ENCODE data around the gene ABCA9. TPM values are rescaled to one million over a fixed set of nuclear protein-coding genes. Genes with fewer than 3 reads are reported as not detected.

Gene ABCA9
- polyA plus RNA-seq, 1 donor (not counting 4 experiments of a cell fraction or from before 2014, with no cell fraction given): 0.17 TPM

GRCh38 chr17:69105907-69106730, 45.4 kb upstream of the ABCA9 start:
- no peak overlapping the region for H2AFZ ChIP-seq (ENCODE audit: control insufficient read depth, low read length)
- no peaks in the 10 kb centered on the region for H3K4me1 ChIP-seq (ENCODE audit: control insufficient read depth, extremely low read depth, insufficient read depth, low read length)
- H3K27me3 ChIP-seq (ENCODE audit: control insufficient read depth, extremely low read depth, insufficient read depth, low read length): no peaks in the 10 kb centered on the region
- no peak for FAIRE-seq
- H3K36me3 ChIP-seq (ENCODE audit: control insufficient read depth in 2 of 2, extremely low read depth in 1 of 2, insufficient read depth in 2 of 2, low read length in 2 of 2): no peaks in the 10 kb centered on the region
- H4K20me1 ChIP-seq (ENCODE audit: control insufficient read depth, extremely low read depth, insufficient read depth, low read length): no peaks in the 10 kb centered on the region
- no peaks in the 10 kb centered on the region for H3K79me2 ChIP-seq (ENCODE audit: control insufficient read depth, insufficient read depth, low read length)
- DNase-seq (ENCODE audit: low read depth, low spot score): no peak
- H3K4me3 ChIP-seq (ENCODE audit: control insufficient read depth in 2 of 3, extremely low read depth in 1 of 3, insufficient read depth in 2 of 3, low read depth in 1 of 3, low read length in 3 of 3): no peak overlapping the region
- dilution Hi-C loops (cut with MboI; ENCODE audit: extremely low pct_ligation_motif_present, low sequenced_read_pairs): no loop called here
- no peaks in the 10 kb centered on the region for H3K9me1 ChIP-seq (ENCODE audit: control insufficient read depth, extremely low read depth, insufficient read depth, low read length)
- no peaks in the 10 kb centered on the region for H3K9me3 ChIP-seq (ENCODE audit: control insufficient read depth, low read depth, low read length)
- no peak overlapping the region for H3K4me2 ChIP-seq (ENCODE audit: control insufficient read depth, extremely low read depth, insufficient read depth, low read depth, low read length)
- TF ChIP-seq, protein P1, sequence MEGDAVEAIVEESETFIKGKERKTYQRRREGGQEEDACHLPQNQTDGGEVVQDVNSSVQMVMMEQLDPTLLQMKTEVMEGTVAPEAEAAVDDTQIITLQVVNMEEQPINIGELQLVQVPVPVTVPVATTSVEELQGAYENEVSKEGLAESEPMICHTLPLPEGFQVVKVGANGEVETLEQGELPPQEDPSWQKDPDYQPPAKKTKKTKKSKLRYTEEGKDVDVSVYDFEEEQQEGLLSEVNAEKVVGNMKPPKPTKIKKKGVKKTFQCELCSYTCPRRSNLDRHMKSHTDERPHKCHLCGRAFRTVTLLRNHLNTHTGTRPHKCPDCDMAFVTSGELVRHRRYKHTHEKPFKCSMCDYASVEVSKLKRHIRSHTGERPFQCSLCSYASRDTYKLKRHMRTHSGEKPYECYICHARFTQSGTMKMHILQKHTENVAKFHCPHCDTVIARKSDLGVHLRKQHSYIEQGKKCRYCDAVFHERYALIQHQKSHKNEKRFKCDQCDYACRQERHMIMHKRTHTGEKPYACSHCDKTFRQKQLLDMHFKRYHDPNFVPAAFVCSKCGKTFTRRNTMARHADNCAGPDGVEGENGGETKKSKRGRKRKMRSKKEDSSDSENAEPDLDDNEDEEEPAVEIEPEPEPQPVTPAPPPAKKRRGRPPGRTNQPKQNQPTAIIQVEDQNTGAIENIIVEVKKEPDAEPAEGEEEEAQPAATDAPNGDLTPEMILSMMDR (optimal IDR thresholded peaks at IDR 0.05 in 1 of 3, IDR thresholded peaks at IDR 0.05 in 1 of 3, conservative IDR thresholded peaks at IDR 0.05 in 1 of 3; ENCODE audit: extremely low read depth in 1 of 3, insufficient read depth in 2 of 3, low read length in 3 of 3): no peak
- no peak for TF ChIP-seq EZH2 (IDR thresholded peaks at IDR 0.05; ENCODE audit: low read length)
- no peak overlapping the region for H3K27ac ChIP-seq (ENCODE audit: control insufficient read depth, insufficient read depth, low read length)
- no peak overlapping the region for H3K9ac ChIP-seq (ENCODE audit: control insufficient read depth, extremely low read depth, insufficient read depth, low read length)

- Histone ChIP-seq H2AFZ (ENCODE audit: control insufficient read depth, low read length) (no peak overlapping the region), H3K79me2 (ENCODE audit: control insufficient read depth, insufficient read depth, low read length) (no peaks in the 10 kb centered on the region), H3K4me1 (ENCODE audit: control insufficient read depth, extremely low read depth, insufficient read depth, low read length) (no peaks in the 10 kb centered on the region), H3K27ac (ENCODE audit: control insufficient read depth, insufficient read depth, low read length) (no peak overlapping the region), H3K9ac (ENCODE audit: control insufficient read depth, extremely low read depth, insufficient read depth, low read length) (no peak overlapping the region), H3K36me3 (ENCODE audit: control insufficient read depth in 2 of 2, extremely low read depth in 1 of 2, insufficient read depth in 2 of 2, low read length in 2 of 2) (no peaks in the 10 kb centered on the region), H4K20me1 (ENCODE audit: control insufficient read depth, extremely low read depth, insufficient read depth, low read length) (no peaks in the 10 kb centered on the region), H3K4me2 (ENCODE audit: control insufficient read depth, extremely low read depth, insufficient read depth, low read depth, low read length) (no peak overlapping the region), H3K9me3 (ENCODE audit: control insufficient read depth, low read depth, low read length) (no peaks in the 10 kb centered on the region), H3K9me1 (ENCODE audit: control insufficient read depth, extremely low read depth, insufficient read depth, low read length) (no peaks in the 10 kb centered on the region), H3K4me3 (ENCODE audit: control insufficient read depth in 2 of 3, extremely low read depth in 1 of 3, insufficient read depth in 2 of 3, low read depth in 1 of 3, low read length in 3 of 3) (no peak overlapping the region), H3K27me3 (ENCODE audit: control insufficient read depth, extremely low read depth, insufficient read depth, low read length) (no peaks in the 10 kb centered on the region)
- FAIRE-seq (no peak), DNase-seq (ENCODE audit: low read depth, low spot score) (no peak)
- no peak for TF ChIP-seq EZH2 (IDR thresholded peaks at IDR 0.05; ENCODE audit: low read length)
- TF ChIP-seq, protein P1 (optimal IDR thresholded peaks at IDR 0.05 in 1 of 3, IDR thresholded peaks at IDR 0.05 in 1 of 3, conservative IDR thresholded peaks at IDR 0.05 in 1 of 3; ENCODE audit: extremely low read depth in 1 of 3, insufficient read depth in 2 of 3, low read length in 3 of 3): no peak
- dilution Hi-C loops (cut with MboI; ENCODE audit: extremely low pct_ligation_motif_present, low sequenced_read_pairs): no loop called here
Measured at GRCh38 chr17:69103557-69104233, 43.0 kb upstream of the ABCA9 start.

Data from keratinocyte (primary cell).